Mucosa of rectum (tissue), 2 donors: ENCODE results near the gene TGOLN2.
"Not testable (repeated sequence)": the region's sequence is repeated elsewhere in the genome, so short reads cannot be mapped to it uniquely, and the experiment has no call there.

Experiments used
- H3K27ac ChIP-seq, 2 donors: one replicate each; pipeline ENCODE4 v1.7.0; 2013; ENCODE audit warnings: inconsistent platforms in 2 of 2, low read depth in 2 of 2, low read length in 2 of 2
- H3K27me3 ChIP-seq, 2 donors: one replicate each; pipeline ENCODE4 v1.7.0; 2013; ENCODE audit warnings: low read length in 2 of 2; ENCODE audit not compliant: control insufficient read depth in 2 of 2, insufficient read depth in 2 of 2
- H3K36me3 ChIP-seq, 2 donors: one replicate each; pipeline ENCODE4 v1.7.0; 2013; ENCODE audit warnings: low read length in 2 of 2; ENCODE audit not compliant: control insufficient read depth in 2 of 2, insufficient read depth in 2 of 2
- H3K4me1 ChIP-seq, 2 donors: one replicate each; pipeline ENCODE4 v1.7.0; 2013; ENCODE audit warnings: low read length in 2 of 2, mild to moderate bottlenecking in 1 of 2; ENCODE audit not compliant: control insufficient read depth in 2 of 2, insufficient read depth in 2 of 2
- H3K4me3 ChIP-seq, 2 donors: one replicate each; pipeline ENCODE4 v1.7.0; 2013; ENCODE audit warnings: low read length in 2 of 2
- H3K9ac ChIP-seq, 2 donors: one replicate each; pipeline ENCODE4 v1.7.0; 2013; ENCODE audit warnings: low read length in 2 of 2, low read depth in 1 of 2, mild to moderate bottlenecking in 1 of 2
- H3K9me3 ChIP-seq, 2 donors: one replicate each; pipeline ENCODE4 v1.7.0; 2013; ENCODE audit warnings: low read length in 2 of 2; ENCODE audit not compliant: control insufficient read depth in 2 of 2
- donor health status: healthy.
- donor health status: Normal muscosa, but diverticular disease.

Gene TGOLN2

DNA sequence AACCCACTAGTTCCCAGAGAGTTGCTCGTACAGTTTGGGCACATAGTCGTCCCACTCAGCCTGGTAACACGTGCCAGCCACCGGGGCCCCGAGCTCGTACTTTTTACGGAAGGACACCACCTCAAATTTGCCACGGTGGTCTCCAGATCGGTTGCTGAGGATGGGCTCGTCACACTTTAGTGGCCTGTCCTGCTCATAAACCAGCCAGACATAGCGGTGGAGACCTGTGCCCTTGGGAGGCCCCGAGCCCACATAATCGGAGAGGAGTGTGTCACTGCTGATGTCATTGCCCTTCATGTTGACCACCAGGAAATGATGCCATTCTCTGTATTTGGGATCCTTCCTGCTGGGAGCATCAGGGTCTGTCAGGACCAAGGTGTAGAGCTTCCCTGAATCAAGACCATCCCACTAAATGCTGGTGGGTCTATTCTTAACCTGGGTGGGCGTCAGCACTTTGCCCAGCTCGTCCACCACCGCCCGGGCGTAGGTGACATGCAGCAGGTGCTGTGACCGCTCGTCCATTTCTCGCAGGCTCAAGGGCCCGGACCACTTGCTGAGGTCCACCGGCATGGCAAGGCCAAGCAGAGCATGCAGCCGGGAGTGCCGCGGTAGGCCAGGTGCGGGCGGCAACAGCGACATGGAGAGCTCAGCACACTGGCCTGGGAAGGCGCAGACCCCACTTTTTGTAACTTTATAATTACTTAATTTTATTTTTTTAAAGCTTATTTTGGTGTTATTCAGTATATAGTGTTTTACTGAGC is 13.7 kb upstream of the TGOLN2 start:
- Histone ChIP-seq H3K27me3 (no peaks in the 10 kb centered on the region), H3K27ac (no peak overlapping the region), H3K4me1 (no peaks in the 10 kb centered on the region), H3K9me3 (no peaks in the 10 kb centered on the region), H3K36me3 (peaks cover 30 to 36% of the 10 kb centered on the region in 2 donors), H3K4me3 (no peak overlapping the region), H3K9ac (no peak overlapping the region)

- H3K9ac ChIP-seq: no peak overlapping the region
- H3K9me3 ChIP-seq: no peaks in the 10 kb centered on the region
- no peak overlapping the region for H3K4me3 ChIP-seq
- no peak overlapping the region for H3K27ac ChIP-seq
- no peaks in the 10 kb centered on the region for H3K27me3 ChIP-seq
- H3K4me1 ChIP-seq: no peaks in the 10 kb centered on the region
- H3K36me3 ChIP-seq: peaks cover 18 to 24% of the 10 kb centered on the region in 2 donors
Observed at GRCh38 chr2:85340034-85340892, 12.5 kb upstream of the TGOLN2 start.

GRCh38 chr2:85334928-85335327 is 7.1 kb upstream of the TGOLN2 start:
- no peaks in the 10 kb centered on the region for H3K27me3 ChIP-seq
- H3K9ac ChIP-seq: no peak overlapping the region
- no peaks in the 10 kb centered on the region for H3K4me1 ChIP-seq
- H3K27ac ChIP-seq: no peak overlapping the region
- no peaks in the 10 kb centered on the region for H3K36me3 ChIP-seq
- no peak overlapping the region for H3K4me3 ChIP-seq
- no peaks in the 10 kb centered on the region for H3K9me3 ChIP-seq

- not testable (repeated sequence) for H3K4me1 ChIP-seq, H3K36me3 ChIP-seq, H3K9ac ChIP-seq, H3K4me3 ChIP-seq, H3K9me3 ChIP-seq, H3K27me3 ChIP-seq, H3K27ac ChIP-seq
Observed at GRCh38 chr2:85333877-85334276, 6.1 kb upstream of the TGOLN2 start.

DNA sequence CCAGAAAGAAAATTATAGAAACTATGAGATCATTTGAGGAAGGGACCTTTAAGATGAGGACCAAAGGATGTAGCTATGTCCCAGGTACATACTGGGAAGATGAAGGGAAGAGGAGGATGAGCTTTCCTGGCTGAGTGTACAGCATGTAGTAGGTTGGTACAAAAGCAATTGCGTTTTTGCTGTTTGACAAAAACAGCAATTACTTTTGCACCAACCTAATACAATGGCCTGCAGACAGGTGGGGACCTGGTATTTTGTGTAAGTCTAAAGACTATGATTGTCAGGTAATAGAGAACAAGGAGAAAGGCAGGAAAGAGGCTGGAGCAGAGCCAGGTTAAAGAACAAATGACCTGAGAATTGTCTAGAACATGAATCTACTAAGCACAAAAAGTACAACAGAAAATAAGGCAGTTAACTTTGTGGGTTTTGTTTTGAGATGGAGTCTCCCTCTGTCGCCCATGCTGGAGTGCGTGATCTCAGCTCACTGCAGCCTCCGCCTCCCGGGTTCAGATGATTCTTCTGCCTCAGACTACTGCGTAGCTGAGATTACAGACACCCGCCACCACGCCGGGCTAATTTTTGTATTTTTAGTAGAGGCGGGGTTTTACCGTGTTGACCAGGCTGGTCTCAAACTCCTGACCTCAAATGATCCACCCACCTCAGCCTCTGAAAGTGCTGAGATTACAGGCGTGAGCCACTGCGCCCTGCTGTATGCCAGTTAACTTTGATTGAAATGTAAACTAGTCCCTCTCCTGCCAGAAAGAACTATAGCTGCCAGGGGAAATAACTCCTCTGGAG is 3.2 kb upstream of the TGOLN2 start:
- peaks cover 0 to 4% of the 10 kb centered on the region in 2 donors for H3K36me3 ChIP-seq
- peaks cover 13 to 15% of the 10 kb centered on the region in 2 donors for H3K4me1 ChIP-seq
- no peak overlapping the region for H3K4me3 ChIP-seq
- no peaks in the 10 kb centered on the region for H3K9me3 ChIP-seq
- no peaks in the 10 kb centered on the region for H3K27me3 ChIP-seq
- H3K9ac ChIP-seq: no peak overlapping the region
- H3K27ac ChIP-seq: no peak overlapping the region

GRCh38 chr2:85329701-85330100 is 1.9 kb upstream of the TGOLN2 start:
- not testable (repeated sequence) for H3K27ac ChIP-seq, H3K36me3 ChIP-seq, H3K4me3 ChIP-seq, H3K27me3 ChIP-seq, H3K9ac ChIP-seq, H3K9me3 ChIP-seq
- peaks cover 19 to 28% of the 10 kb centered on the region in 2 donors for H3K4me1 ChIP-seq

GRCh38 chr2:85329181-85329651 is 1.4 kb upstream of the TGOLN2 start:
- Histone ChIP-seq H3K4me3 (no peak overlapping the region), H3K27ac (no peak overlapping the region), H3K27me3 (no peaks in the 10 kb centered on the region), H3K9me3 (no peaks in the 10 kb centered on the region), H3K9ac (no peak overlapping the region), H3K4me1 (peaks cover 23 to 32% of the 10 kb centered on the region in 2 donors), H3K36me3 (peaks cover 4 to 8% of the 10 kb centered on the region in 2 donors)

GRCh38 chr2:85327160-85327821 is 498 bp downstream of the TGOLN2 start:
- Histone ChIP-seq H3K9ac (peak overlapping the region; percentile 95 to 98), H3K9me3 (no peaks in the 10 kb centered on the region), H3K27me3 (no peaks in the 10 kb centered on the region), H3K27ac (peak overlapping the region; percentile 97 to 99), H3K4me1 (peaks cover 32 to 39% of the 10 kb centered on the region in 2 donors), H3K4me3 (peak overlapping the region; percentile 99), H3K36me3 (peaks cover 21 to 22% of the 10 kb centered on the region in 2 donors)

DNA sequence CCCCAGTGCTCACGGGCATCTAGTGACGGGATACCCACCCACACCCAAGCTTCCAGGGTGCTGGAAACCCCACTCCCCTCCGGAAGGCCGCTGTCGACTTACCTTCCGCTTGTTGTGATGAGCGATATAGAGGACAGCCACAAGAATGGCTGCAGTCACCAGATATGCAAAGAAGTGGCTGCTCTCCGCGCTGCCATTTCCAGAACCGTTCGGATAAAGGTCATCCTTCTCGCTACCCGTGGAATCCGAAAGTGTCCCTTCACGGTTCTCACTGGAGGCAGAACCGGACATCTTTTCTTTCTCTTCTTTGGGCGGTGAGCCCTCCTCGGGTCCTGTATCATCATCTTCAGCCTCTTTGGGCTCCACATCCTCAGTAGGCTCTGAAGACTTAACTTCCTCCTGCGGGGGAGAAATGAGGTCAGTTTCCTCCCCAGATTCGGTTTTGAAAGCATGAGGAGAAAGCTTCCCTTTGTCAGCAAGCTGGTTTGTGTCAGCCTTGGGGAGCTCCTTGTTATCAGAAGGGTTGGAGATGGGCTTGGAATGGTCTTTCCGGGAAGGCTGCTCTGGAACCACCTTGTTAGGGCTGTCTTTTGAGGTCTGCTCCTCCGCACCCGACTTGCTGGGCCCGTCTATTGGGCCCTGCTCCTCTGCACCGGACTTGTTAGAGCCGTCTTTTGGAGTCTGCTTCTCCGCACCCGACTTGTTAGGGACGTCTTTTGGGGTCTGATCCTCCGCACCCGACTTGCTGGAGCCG is 1.2 kb downstream of the TGOLN2 start:
- H3K27me3 ChIP-seq: no peaks in the 10 kb centered on the region
- H3K9me3 ChIP-seq: no peaks in the 10 kb centered on the region
- peaks cover 28 to 29% of the 10 kb centered on the region in 2 donors for H3K36me3 ChIP-seq
- H3K27ac ChIP-seq: peak overlapping the region; percentile 97 to 99
- peaks cover 32 to 39% of the 10 kb centered on the region in 2 donors for H3K4me1 ChIP-seq
- H3K4me3 ChIP-seq: peak overlapping the region; percentile 99
- peak overlapping the region; percentile 95 to 98 for H3K9ac ChIP-seq
